SK-N-SH treated with all-trans-retinoic acid at 6 μM for 48 hours (cell line): ENCODE measurements around the gene CENPT.

Experiments used
- ATAC-seq: fragments of 200-7000 bp; cut with Tn5 transposase; 3 replicates; pipeline ENCODE4 v1.9.1; 2020; ENCODE audit warnings: mild to moderate bottlenecking, moderate library complexity
- ARNTL ChIP-seq: fragments of 450-650 bp; formaldehyde crosslinking; IDR thresholded peaks from 2 replicates; pipeline ENCODE4 v1.5.0; 2020; ENCODE audit warnings: low read depth, mild to moderate bottlenecking, moderate library complexity, borderline replicate concordance
- BACH2 ChIP-seq: fragments of 250-450 bp; sonication (Bioruptor Pico); IDR thresholded peaks from 2 replicates; pipeline ENCODE4 v1.9.0; 2021; ENCODE audit warnings: mild to moderate bottlenecking, borderline replicate concordance
- CSDC2 ChIP-seq: fragments of 250-450 bp; sonication (Bioruptor Pico); IDR thresholded peaks from 2 replicates; pipeline ENCODE4 v1.5.0; 2020; ENCODE audit warnings: mild to moderate bottlenecking, moderate library complexity
- ESRRG ChIP-seq: fragments of 250-450 bp; sonication (Bioruptor Pico); IDR thresholded peaks from 2 replicates; pipeline ENCODE4 v1.6.1; 2021; ENCODE audit warnings: mild to moderate bottlenecking
- GLIS3 ChIP-seq: fragments of 250-450 bp; sonication (Bioruptor Pico); IDR thresholded peaks from 2 replicates; pipeline ENCODE4 v1.5.0; 2020; ENCODE audit warnings: mild to moderate bottlenecking, moderate library complexity
- OSR1 ChIP-seq: fragments of 250-450 bp; sonication (Bioruptor Pico); IDR thresholded peaks from 2 replicates; pipeline ENCODE4 v1.8.0; 2022; ENCODE audit warnings: moderate library complexity, mild to moderate bottlenecking, inconsistent platforms
- PPARA ChIP-seq: fragments of 250-450 bp; sonication (Bioruptor Pico); IDR thresholded peaks from 2 replicates; pipeline ENCODE4 v1.5.0; 2020; ENCODE audit warnings: mild to moderate bottlenecking, borderline replicate concordance
- RARB ChIP-seq: fragments of 250-450 bp; sonication (Bioruptor Pico); IDR thresholded peaks from 2 replicates; pipeline ENCODE4 v1.8.0; 2021; ENCODE audit warnings: mild to moderate bottlenecking, moderate library complexity
- SNAI2 ChIP-seq: fragments of 250-450 bp; sonication (Bioruptor Pico); IDR thresholded peaks from 2 replicates; pipeline ENCODE4 v1.5.0; 2020; ENCODE audit warnings: mild to moderate bottlenecking, moderate library complexity
- TCF4 ChIP-seq: fragments of 250-450 bp; sonication (Bioruptor Pico); IDR thresholded peaks from 2 replicates; pipeline ENCODE4 v1.8.0; 2021; ENCODE audit warnings: mild to moderate bottlenecking, moderate library complexity, borderline replicate concordance
- ZC3H10 ChIP-seq: fragments of 250-450 bp; sonication (Bioruptor Pico); IDR thresholded peaks from 2 replicates; pipeline ENCODE4 v1.5.1; 2021; ENCODE audit warnings: mild to moderate bottlenecking, moderate library complexity
- ZFP3 ChIP-seq: fragments of 250-450 bp; sonication (Bioruptor Pico); IDR thresholded peaks from 2 replicates; pipeline ENCODE4 v1.5.0; 2020; ENCODE audit warnings: mild to moderate bottlenecking, moderate library complexity
- ZFP30 ChIP-seq: fragments of 450-650 bp; formaldehyde crosslinking; IDR thresholded peaks from 2 replicates; pipeline ENCODE4 v1.5.0; 2022; ENCODE audit warnings: mild to moderate bottlenecking, moderate library complexity
- ZNF565 ChIP-seq: fragments of 450-650 bp; formaldehyde crosslinking; conservative IDR thresholded peaks from 2 replicates; pipeline ENCODE4 v1.5.0; 2020; ENCODE audit warnings: low read depth, mild to moderate bottlenecking, moderate library complexity
- ZNF8 ChIP-seq: fragments of 450-650 bp; formaldehyde crosslinking; IDR thresholded peaks from 2 replicates; pipeline ENCODE4 v1.5.0; 2020; ENCODE audit warnings: mild to moderate bottlenecking, moderate library complexity
- TF ChIP-seq, protein P1 (sequence below): fragments of 250-450 bp; sonication (Bioruptor Pico); IDR thresholded peaks from 2 replicates; pipeline ENCODE4 v1.8.0; 2020; ENCODE audit warnings: mild to moderate bottlenecking, moderate library complexity, borderline replicate concordance
- TF ChIP-seq, protein P2 (sequence below): fragments of 250-450 bp; sonication (Bioruptor Pico); IDR thresholded peaks from 2 replicates; pipeline ENCODE4 v1.5.1; 2020; ENCODE audit warnings: low read depth, mild to moderate bottlenecking, moderate library complexity
- TF ChIP-seq, protein P3 (sequence below): fragments of 250-450 bp; sonication (Bioruptor Pico); IDR thresholded peaks from 2 replicates; pipeline ENCODE4 v1.5.0; 2020; ENCODE audit warnings: mild to moderate bottlenecking, moderate library complexity
- TF ChIP-seq, protein P4 (sequence below): fragments of 250-450 bp; sonication (Bioruptor Pico); IDR thresholded peaks from 2 replicates; pipeline ENCODE4 v1.8.0; 2021; ENCODE audit warnings: low read depth, mild to moderate bottlenecking, moderate library complexity, borderline replicate concordance
- TF ChIP-seq, protein P5 (sequence below): fragments of 250-450 bp; sonication (Bioruptor Pico); IDR thresholded peaks from 2 replicates; pipeline ENCODE4 v1.5.1; 2021; ENCODE audit warnings: mild to moderate bottlenecking, moderate library complexity

Gene CENPT, protein sequence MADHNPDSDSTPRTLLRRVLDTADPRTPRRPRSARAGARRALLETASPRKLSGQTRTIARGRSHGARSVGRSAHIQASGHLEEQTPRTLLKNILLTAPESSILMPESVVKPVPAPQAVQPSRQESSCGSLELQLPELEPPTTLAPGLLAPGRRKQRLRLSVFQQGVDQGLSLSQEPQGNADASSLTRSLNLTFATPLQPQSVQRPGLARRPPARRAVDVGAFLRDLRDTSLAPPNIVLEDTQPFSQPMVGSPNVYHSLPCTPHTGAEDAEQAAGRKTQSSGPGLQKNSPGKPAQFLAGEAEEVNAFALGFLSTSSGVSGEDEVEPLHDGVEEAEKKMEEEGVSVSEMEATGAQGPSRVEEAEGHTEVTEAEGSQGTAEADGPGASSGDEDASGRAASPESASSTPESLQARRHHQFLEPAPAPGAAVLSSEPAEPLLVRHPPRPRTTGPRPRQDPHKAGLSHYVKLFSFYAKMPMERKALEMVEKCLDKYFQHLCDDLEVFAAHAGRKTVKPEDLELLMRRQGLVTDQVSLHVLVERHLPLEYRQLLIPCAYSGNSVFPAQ

DNA sequence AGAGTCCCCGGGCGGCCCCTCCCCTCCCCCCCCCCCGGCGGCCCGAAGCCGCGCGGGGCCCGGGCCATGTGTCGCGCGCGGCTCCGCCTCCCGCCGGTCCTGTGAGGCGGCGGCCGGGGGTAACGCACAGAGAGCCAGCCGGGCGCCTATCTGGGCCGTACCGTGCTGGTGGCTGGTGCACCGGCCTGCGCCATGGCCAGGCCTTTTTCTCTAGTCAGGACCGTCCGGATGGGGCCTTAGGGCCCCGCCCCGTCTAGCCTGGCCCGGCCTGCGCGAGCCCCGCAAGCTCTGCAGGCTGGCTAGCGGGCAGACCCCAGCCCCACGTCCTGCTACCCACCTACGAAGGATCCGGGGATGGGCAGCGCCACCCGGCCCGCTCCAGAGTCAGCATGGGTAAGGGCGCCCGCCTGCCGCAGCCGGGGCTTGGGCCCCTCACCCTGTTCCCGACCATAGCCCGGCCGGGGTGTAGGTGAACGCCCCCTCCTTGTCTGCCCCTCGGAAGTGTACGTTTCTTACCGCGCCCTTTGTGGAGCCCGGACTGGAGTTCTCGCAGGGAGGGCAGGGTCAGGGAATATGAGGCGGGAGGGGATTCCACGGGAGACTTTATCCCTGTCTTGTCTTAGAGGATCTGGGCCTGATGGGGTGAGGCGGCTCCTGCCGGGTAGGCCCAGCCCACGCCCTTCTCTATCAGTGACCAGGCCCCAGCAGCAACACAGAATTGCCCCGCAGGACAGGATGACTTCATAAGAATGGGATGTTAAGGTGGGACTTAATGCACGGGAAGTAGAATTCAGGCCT lies at the start of gene CENPT:
Gene CENPT, minus strand, starts transcription at position 630 of the 798 bp plus-strand sequence. CDS start 13,834 bp downstream, outside the sequence.
- ATAC-seq: peak; percentile 45
- TF ChIP-seq, protein P1, sequence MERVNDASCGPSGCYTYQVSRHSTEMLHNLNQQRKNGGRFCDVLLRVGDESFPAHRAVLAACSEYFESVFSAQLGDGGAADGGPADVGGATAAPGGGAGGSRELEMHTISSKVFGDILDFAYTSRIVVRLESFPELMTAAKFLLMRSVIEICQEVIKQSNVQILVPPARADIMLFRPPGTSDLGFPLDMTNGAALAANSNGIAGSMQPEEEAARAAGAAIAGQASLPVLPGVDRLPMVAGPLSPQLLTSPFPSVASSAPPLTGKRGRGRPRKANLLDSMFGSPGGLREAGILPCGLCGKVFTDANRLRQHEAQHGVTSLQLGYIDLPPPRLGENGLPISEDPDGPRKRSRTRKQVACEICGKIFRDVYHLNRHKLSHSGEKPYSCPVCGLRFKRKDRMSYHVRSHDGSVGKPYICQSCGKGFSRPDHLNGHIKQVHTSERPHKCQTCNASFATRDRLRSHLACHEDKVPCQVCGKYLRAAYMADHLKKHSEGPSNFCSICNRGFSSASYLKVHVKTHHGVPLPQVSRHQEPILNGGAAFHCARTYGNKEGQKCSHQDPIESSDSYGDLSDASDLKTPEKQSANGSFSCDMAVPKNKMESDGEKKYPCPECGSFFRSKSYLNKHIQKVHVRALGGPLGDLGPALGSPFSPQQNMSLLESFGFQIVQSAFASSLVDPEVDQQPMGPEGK (CRISPR knock-in tag): no peak
- TF ChIP-seq, protein P2, sequence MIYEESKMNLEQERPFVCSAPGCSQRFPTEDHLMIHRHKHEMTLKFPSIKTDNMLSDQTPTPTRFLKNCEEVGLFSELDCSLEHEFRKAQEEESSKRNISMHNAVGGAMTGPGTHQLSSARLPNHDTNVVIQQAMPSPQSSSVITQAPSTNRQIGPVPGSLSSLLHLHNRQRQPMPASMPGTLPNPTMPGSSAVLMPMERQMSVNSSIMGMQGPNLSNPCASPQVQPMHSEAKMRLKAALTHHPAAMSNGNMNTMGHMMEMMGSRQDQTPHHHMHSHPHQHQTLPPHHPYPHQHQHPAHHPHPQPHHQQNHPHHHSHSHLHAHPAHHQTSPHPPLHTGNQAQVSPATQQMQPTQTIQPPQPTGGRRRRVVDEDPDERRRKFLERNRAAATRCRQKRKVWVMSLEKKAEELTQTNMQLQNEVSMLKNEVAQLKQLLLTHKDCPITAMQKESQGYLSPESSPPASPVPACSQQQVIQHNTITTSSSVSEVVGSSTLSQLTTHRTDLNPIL (CRISPR knock-in tag): no peak
- TF ChIP-seq OSR1 (CRISPR knock-in tag): no peak
- no peak for TF ChIP-seq TCF4 (CRISPR knock-in tag)
- no peak for TF ChIP-seq ZFP30 (CRISPR knock-in tag)
- TF ChIP-seq CSDC2 (CRISPR knock-in tag): no peak
- no peak for TF ChIP-seq ZNF565 (CRISPR knock-in tag)
- no peak for TF ChIP-seq ARNTL (CRISPR knock-in tag)
- TF ChIP-seq SNAI2 (CRISPR knock-in tag): no peak
- TF ChIP-seq, protein P3, sequence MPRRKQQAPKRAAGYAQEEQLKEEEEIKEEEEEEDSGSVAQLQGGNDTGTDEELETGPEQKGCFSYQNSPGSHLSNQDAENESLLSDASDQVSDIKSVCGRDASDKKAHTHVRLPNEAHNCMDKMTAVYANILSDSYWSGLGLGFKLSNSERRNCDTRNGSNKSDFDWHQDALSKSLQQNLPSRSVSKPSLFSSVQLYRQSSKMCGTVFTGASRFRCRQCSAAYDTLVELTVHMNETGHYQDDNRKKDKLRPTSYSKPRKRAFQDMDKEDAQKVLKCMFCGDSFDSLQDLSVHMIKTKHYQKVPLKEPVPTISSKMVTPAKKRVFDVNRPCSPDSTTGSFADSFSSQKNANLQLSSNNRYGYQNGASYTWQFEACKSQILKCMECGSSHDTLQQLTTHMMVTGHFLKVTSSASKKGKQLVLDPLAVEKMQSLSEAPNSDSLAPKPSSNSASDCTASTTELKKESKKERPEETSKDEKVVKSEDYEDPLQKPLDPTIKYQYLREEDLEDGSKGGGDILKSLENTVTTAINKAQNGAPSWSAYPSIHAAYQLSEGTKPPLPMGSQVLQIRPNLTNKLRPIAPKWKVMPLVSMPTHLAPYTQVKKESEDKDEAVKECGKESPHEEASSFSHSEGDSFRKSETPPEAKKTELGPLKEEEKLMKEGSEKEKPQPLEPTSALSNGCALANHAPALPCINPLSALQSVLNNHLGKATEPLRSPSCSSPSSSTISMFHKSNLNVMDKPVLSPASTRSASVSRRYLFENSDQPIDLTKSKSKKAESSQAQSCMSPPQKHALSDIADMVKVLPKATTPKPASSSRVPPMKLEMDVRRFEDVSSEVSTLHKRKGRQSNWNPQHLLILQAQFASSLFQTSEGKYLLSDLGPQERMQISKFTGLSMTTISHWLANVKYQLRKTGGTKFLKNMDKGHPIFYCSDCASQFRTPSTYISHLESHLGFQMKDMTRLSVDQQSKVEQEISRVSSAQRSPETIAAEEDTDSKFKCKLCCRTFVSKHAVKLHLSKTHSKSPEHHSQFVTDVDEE (CRISPR knock-in tag): no peak
- no peak for TF ChIP-seq BACH2 (CRISPR knock-in tag)
- TF ChIP-seq, protein P4, sequence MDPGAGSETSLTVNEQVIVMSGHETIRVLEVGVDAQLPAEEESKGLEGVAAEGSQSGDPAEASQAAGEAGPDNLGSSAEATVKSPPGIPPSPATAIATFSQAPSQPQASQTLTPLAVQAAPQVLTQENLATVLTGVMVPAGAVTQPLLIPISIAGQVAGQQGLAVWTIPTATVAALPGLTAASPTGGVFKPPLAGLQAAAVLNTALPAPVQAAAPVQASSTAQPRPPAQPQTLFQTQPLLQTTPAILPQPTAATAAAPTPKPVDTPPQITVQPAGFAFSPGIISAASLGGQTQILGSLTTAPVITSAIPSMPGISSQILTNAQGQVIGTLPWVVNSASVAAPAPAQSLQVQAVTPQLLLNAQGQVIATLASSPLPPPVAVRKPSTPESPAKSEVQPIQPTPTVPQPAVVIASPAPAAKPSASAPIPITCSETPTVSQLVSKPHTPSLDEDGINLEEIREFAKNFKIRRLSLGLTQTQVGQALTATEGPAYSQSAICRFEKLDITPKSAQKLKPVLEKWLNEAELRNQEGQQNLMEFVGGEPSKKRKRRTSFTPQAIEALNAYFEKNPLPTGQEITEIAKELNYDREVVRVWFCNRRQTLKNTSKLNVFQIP (CRISPR knock-in tag): no peak
- TF ChIP-seq, protein P5, sequence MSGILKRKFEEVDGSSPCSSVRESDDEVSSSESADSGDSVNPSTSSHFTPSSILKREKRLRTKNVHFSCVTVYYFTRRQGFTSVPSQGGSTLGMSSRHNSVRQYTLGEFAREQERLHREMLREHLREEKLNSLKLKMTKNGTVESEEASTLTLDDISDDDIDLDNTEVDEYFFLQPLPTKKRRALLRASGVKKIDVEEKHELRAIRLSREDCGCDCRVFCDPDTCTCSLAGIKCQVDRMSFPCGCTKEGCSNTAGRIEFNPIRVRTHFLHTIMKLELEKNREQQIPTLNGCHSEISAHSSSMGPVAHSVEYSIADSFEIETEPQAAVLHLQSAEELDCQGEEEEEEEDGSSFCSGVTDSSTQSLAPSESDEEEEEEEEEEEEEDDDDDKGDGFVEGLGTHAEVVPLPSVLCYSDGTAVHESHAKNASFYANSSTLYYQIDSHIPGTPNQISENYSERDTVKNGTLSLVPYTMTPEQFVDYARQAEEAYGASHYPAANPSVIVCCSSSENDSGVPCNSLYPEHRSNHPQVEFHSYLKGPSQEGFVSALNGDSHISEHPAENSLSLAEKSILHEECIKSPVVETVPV (CRISPR knock-in tag): no peak
- no peak for TF ChIP-seq ZC3H10
- TF ChIP-seq GLIS3 (CRISPR knock-in tag): no peak
- TF ChIP-seq ZFP3 (CRISPR knock-in tag): no peak

DNA sequence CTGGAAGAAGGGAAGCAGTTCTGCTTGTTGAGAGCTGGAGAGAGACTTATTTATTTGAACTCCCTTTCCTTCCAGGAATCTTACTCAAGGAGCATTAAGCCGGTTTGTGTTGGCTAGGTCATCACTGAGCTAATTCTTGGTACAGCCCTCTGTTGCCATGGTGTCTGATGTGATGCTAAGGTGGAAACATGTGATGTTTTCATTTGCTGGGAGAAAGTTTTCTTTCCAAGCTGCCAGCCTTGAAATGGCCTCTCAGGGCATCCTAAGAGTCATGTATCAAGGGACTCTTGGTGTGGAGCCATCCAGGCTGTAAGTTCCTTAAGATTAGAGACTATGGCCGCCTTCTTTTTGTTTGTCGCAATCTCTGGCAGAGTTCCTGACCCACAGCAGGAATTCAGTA lies 49.7 kb upstream of the CENPT start:
- ATAC-seq: no peak
- TF ChIP-seq, protein P2 (CRISPR knock-in tag): no peak
- TF ChIP-seq SNAI2 (CRISPR knock-in tag) (no peak), CSDC2 (CRISPR knock-in tag) (no peak), RARB (no peak), ZNF8 (CRISPR knock-in tag) (no peak), TCF4 (CRISPR knock-in tag) (no peak), ESRRG (CRISPR knock-in tag) (no peak), ZNF565 (CRISPR knock-in tag) (no peak), ZC3H10 (no peak), PPARA (CRISPR knock-in tag) (no peak), BACH2 (CRISPR knock-in tag) (no peak), OSR1 (CRISPR knock-in tag) (no peak)
- TF ChIP-seq, protein P1 (CRISPR knock-in tag): no peak
- TF ChIP-seq, protein P4 (CRISPR knock-in tag): no peak
